ENCODE measurements around the gene SNN. TPM values are rescaled to one million over a fixed set of nuclear protein-coding genes. Genes with fewer than 3 reads are reported as not detected.

Gene SNN
- total RNA-seq, 1 donor from 2014 or later: 8.6 TPM

DNA sequence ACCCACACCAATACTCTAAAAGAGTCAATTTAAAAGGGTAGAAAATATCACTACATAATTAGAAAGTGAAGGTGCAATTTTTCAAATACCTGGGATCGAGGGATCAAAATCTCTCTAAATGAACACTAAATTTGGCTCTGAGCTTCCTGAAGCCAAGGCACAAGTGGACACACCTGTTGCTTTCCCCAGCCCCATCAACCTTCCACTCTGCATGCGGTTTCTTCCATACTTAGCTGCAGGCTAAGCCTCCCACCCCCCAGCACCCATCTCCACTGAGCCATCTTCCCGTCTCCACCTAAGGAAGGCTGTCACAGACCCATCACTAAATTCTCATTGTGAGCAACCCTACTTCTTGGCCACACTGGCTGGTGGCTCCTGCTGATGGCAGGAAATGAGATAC is 43.9 kb downstream of the SNN start:
- Mint-ChIP-seq H3K9me3 (no peaks in the 10 kb centered on the region), H3K36me3 (ENCODE audit: low read depth) (peaks cover 67% of the 10 kb centered on the region), H3K27me3 (ENCODE audit: low read depth) (no peaks in the 10 kb centered on the region), H3K4me3 (ENCODE audit: low read depth) (no peak overlapping the region), H3K4me1 (ENCODE audit: low read depth) (peaks cover 7% of the 10 kb centered on the region), H3K27ac (peak overlapping the region; percentile 42)
- intact Hi-C loops (cut with micrococcal nuclease): loop anchor here (5.0 kb wide), 1 partner anchor 315 kb away; no protein-coding TSS in a partner anchor
- DNase-seq (ENCODE audit: low spot score): no peak

DNA sequence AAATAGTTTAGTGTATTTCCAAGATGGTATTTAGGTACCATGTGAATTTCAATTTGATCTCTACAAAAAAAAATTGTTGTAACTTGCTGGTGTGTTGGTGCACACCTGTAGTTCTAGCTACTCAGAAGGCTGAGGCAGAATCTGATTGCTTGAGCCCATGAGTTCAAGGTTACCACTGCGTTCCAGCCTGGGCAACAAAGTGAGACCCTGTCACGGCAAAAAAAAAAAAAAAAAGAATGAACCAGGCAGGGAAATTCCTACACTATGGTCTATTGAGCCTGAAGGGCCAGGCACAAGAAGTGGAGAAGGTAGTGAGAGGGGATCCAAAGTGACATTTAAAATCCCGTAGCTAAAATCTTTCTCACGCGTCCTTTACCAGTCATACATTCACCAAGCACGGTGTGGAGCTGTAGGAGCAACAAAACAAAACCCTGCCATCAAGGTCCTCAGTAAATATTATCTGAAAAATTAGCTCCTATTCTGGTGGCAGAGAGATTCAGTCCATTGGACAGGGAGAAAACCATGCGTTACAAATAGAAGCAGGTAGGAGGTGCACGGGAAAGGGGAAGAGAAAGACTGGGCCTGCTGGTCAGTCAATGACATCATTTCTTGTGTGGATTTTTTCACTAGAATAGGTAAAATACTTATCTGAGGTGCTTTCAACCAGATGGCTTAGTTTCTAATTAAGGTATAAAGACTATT is 47.1 kb downstream of the SNN start:
- H3K27me3 Mint-ChIP-seq (ENCODE audit: low read depth): no peaks in the 10 kb centered on the region
- peaks cover 66% of the 10 kb centered on the region for H3K36me3 Mint-ChIP-seq (ENCODE audit: low read depth)
- no peak for DNase-seq (ENCODE audit: low spot score)
- no peaks in the 10 kb centered on the region for H3K9me3 Mint-ChIP-seq
- H3K27ac Mint-ChIP-seq: no peak overlapping the region
- H3K4me1 Mint-ChIP-seq (ENCODE audit: low read depth): peaks cover 7% of the 10 kb centered on the region
- H3K4me3 Mint-ChIP-seq (ENCODE audit: low read depth): no peak overlapping the region
- intact Hi-C loops (cut with micrococcal nuclease): loop anchor here (2.0 kb wide), 1 partner anchor 183 kb away; no protein-coding TSS in a partner anchor

DNA sequence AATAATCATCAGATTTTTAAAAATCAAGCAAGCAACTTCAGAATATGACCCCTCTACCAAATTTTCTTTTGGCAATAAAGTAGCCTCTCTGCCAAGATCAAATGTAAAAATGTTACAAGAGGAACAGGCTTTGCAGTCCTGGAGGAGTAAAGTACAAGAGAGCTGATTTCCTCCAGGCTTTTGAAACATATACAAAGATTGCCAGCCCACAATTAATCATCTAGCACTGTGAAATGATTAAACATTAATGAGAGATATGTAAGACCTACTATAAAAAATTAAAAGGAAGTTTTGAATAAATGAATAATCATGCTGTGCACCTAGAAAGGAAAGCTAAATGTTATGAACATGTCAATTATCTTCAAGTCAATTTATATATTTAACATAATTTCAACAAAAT is 48.1 kb downstream of the SNN start:
- no peak for DNase-seq (ENCODE audit: low spot score)
- Mint-ChIP-seq H3K27ac (no peak overlapping the region), H3K4me3 (ENCODE audit: low read depth) (no peak overlapping the region), H3K4me1 (ENCODE audit: low read depth) (peaks cover 7% of the 10 kb centered on the region), H3K9me3 (no peaks in the 10 kb centered on the region), H3K27me3 (ENCODE audit: low read depth) (no peaks in the 10 kb centered on the region), H3K36me3 (ENCODE audit: low read depth) (peaks cover 63% of the 10 kb centered on the region)
- intact Hi-C loops (cut with micrococcal nuclease): no loop called here

DNA sequence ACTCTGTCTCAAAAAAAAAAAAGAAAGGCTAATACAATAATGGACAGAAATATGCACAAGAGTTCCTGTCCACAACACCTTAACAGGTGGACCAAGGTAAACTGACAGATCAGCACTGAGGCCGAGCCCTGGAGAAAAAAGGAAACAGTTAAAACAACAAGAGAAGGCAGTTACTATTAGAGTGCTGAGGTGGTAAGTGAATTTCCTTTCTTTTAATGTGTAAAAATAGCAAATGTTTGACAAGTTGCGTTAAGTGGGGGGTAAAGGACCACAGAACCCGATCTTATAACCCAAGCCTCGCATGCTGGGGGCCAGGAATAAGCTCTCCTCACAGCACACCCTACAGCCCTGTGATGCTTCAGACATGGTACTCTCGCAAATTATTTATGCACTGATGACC is 49.6 kb downstream of the SNN start:
- intact Hi-C loops (cut with micrococcal nuclease): no loop called here

DNA sequence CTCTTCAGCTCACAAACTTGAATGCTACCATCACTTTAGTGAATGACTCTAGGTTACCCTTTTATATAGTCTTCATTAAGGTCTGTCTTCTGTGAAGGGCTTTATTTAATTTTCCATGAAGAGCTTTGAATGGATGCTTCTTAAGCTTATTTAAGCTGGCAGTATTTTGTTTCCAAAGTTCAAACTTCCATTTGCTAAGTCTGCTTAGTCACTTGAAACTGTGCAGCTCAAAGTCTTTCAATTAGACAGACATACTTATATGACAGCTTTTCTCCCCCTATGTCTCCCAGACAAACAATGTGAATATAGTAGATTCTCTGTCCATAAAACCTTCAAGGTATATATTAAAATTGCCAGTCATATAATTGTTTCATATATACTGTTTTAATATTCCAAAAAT is 50.9 kb downstream of the SNN start:
- Mint-ChIP-seq H3K4me1 (ENCODE audit: low read depth) (peaks cover 7% of the 10 kb centered on the region), H3K9me3 (no peaks in the 10 kb centered on the region), H3K27me3 (ENCODE audit: low read depth) (no peaks in the 10 kb centered on the region), H3K4me3 (ENCODE audit: low read depth) (no peak overlapping the region), H3K36me3 (ENCODE audit: low read depth) (peaks cover 66% of the 10 kb centered on the region), H3K27ac (no peak overlapping the region)
- no peak for DNase-seq (ENCODE audit: low spot score)
- intact Hi-C loops (cut with micrococcal nuclease): no loop called here

More for the DNA sequence above, 49.6 kb downstream of the SNN start:
- DNase-seq (ENCODE audit: low spot score): no peak
- peaks cover 7% of the 10 kb centered on the region for H3K4me1 Mint-ChIP-seq (ENCODE audit: low read depth)
- no peaks in the 10 kb centered on the region for H3K9me3 Mint-ChIP-seq
- peaks cover 62% of the 10 kb centered on the region for H3K36me3 Mint-ChIP-seq (ENCODE audit: low read depth)
- H3K4me3 Mint-ChIP-seq (ENCODE audit: low read depth): no peak overlapping the region
- H3K27me3 Mint-ChIP-seq (ENCODE audit: low read depth): no peaks in the 10 kb centered on the region
- no peak overlapping the region for H3K27ac Mint-ChIP-seq

DNA sequence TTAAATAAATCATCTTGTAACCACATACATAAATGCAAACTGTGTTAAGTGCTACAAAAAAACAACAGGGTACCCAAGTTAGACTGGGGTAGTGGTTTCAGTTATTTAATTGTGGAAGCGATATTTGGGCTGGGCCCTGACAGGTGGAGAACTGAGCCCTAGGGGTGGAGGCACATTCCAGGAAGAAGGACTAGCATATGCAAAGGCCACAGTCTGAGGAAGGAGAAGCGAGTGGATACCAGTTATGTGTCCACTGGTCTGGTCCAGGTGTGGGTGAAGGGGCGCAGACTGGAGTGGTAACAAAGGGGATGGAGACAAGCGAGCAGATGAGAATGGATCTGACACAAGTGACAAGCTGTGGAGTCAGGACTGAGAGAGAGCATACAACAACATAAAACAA is 51.5 kb downstream of the SNN start:
- Mint-ChIP-seq H3K27ac (no peak overlapping the region), H3K36me3 (ENCODE audit: low read depth) (peaks cover 67% of the 10 kb centered on the region), H3K27me3 (ENCODE audit: low read depth) (no peaks in the 10 kb centered on the region), H3K9me3 (no peaks in the 10 kb centered on the region), H3K4me1 (ENCODE audit: low read depth) (peaks cover 5% of the 10 kb centered on the region), H3K4me3 (ENCODE audit: low read depth) (no peak overlapping the region)
- intact Hi-C loops (cut with micrococcal nuclease): no loop called here
- no peak for DNase-seq (ENCODE audit: low spot score)

DNA sequence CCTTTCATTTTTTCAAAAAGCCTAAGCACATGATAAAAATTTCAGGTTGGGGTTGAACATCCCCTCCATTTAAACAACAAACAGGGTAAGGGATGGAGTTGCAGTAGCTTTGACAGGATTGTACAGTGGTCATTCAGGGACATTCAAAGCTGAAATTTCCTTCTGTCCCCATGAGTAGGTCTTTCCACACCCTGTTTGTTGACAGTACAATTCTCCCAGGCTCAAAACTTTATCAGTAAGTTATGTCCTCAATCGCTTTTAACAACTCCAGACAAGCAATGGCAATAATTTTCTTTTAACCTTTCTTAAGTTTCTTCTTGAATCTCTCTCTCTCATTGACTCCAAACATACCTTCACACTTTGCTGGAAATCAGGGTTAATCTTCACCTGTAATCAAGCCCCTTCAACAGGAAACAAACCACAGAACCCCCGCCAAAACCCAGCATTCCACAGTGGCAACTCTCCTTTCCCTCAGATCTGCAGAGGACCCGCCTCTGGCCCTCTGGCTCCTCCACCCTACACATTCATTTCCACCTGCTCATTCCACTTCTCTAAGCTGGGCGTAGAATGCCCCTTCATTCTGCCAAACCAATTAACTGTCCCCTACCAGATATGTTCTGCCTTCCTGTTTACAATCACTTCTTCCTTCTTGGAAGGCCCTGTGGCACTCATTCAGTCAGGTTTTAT is 53.7 kb downstream of the SNN start:
- Mint-ChIP-seq H3K4me3 (ENCODE audit: low read depth) (no peak overlapping the region), H3K4me1 (ENCODE audit: low read depth) (peaks cover 6% of the 10 kb centered on the region), H3K36me3 (ENCODE audit: low read depth) (peaks cover 64% of the 10 kb centered on the region), H3K9me3 (no peaks in the 10 kb centered on the region), H3K27ac (peak overlapping the region; percentile 4), H3K27me3 (ENCODE audit: low read depth) (no peaks in the 10 kb centered on the region)
- intact Hi-C loops (cut with micrococcal nuclease): no loop called here
- no peak for DNase-seq (ENCODE audit: low spot score)

DNA sequence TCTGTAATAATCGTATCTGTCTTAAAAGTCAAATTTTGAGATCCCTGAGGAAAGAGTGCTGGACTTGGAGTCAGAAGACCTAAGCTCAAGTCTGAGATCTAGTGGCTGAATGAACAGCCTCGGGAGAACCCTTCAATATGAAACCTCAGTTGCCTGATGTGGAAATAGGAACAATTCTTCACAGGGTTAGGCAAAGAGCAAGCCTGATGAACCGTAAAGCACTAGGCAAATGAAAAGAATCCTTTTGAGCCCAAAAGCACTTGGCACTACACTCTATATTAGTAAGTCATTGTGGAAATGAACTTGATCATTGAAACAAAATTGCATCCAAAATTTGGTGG is 54.2 kb downstream of the SNN start:
- intact Hi-C loops (cut with micrococcal nuclease): no loop called here
- Mint-ChIP-seq H3K27ac (peak overlapping the region; percentile 4), H3K4me3 (ENCODE audit: low read depth) (no peak overlapping the region), H3K36me3 (ENCODE audit: low read depth) (peaks cover 69% of the 10 kb centered on the region), H3K9me3 (no peaks in the 10 kb centered on the region), H3K4me1 (ENCODE audit: low read depth) (peaks cover 9% of the 10 kb centered on the region), H3K27me3 (ENCODE audit: low read depth) (no peaks in the 10 kb centered on the region)
- no peak for DNase-seq (ENCODE audit: low spot score)

DNA sequence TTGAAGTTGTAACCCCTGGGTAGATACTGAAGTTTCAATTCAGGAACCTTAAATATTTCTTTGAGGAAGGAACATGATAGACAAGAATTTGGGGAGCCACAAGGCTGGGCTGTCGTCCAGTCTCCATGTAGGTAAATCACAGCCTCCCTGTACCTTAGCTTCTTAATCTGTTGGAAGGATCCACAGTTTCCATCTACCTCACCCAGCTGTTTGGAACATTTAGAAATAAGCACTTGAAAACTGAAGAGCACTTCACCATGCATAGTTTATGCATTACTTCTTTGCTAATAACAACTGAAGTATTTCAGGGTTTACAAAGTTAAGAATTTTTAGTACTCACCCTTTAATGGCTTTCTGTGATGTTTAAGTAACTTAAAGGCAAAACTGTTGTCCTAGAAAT is 57.2 kb downstream of the SNN start:
- Mint-ChIP-seq H3K4me3 (ENCODE audit: low read depth) (no peak overlapping the region), H3K36me3 (ENCODE audit: low read depth) (peaks cover 80% of the 10 kb centered on the region), H3K4me1 (ENCODE audit: low read depth) (peaks cover 35% of the 10 kb centered on the region), H3K9me3 (no peaks in the 10 kb centered on the region), H3K27me3 (ENCODE audit: low read depth) (no peaks in the 10 kb centered on the region), H3K27ac (no peak overlapping the region)
- intact Hi-C loops (cut with micrococcal nuclease): loop anchor here (5.0 kb wide), 2 partner anchors 58 to 127 kb away; partner anchors contain the start of genes RSL1D1 and SNN
- no peak for DNase-seq (ENCODE audit: low spot score)

DNA sequence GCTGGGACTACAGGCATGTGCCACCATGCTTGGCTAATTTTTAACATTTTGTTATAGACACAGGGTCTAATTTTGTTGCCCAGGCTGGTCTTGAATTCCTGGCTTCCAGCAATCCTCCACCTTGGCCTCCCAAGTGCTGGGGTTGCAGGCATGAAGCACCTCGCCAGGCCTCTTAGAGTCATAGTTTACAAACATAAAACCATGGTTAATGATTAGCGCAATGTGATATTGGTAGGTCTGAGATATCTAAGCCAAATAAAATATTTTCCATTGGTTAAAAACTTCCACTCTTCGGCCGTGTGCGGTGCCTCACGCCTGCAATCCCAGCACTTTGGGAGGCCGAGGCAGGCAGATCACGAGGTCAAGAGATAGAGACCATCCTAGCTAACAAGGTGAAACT is 57.8 kb downstream of the SNN start:
- H3K36me3 Mint-ChIP-seq (ENCODE audit: low read depth): peaks cover 81% of the 10 kb centered on the region
- intact Hi-C loops (cut with micrococcal nuclease): loop anchor here (5.0 kb wide), 2 partner anchors 59 to 126 kb away; partner anchors contain the start of genes RSL1D1 and SNN
- no peaks in the 10 kb centered on the region for H3K9me3 Mint-ChIP-seq

DNA sequence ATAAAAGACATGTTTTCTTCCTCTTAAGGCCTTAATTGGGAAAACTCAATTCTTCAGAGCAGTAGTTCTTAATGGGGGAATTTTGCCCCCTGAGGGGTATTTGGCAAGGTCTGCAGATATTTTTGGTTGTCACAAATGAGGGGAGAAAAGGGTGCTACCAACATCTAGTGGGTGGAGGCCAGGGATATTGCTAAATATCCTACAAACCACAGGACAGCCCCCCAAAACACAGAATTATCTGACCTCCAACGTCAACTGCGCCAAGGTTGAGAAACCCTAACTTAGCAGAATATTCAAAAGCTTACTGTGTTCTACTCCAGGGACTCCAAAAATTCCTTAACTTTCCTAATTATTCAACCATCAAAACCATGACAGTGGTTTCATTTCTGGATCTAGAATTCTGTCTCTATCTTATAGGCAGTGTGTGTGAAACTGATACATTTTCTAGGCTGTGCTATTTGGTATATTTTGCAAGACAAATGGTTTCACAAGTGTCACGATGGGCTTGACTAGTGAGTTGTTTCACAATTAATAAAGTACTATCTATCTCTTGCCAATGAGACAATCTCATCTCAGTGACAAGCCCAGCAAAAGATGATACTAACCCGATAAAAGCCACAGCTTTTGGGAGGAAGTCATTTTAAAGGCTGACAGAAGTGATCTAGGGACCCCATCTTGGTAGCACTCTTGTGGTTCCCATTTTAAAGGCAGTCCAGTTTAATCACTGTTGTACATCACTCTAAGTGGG is 59.7 kb downstream of the SNN start:
- intact Hi-C loops (cut with micrococcal nuclease): loop anchor here (5.0 kb wide), 2 partner anchors 61 to 124 kb away; partner anchors contain the start of genes RSL1D1 and SNN
- DNase-seq (ENCODE audit: low spot score): no peak
- Mint-ChIP-seq H3K27me3 (ENCODE audit: low read depth) (no peaks in the 10 kb centered on the region), H3K27ac (peak overlapping the region; percentile 80), H3K4me1 (ENCODE audit: low read depth) (peaks cover 51% of the 10 kb centered on the region), H3K4me3 (ENCODE audit: low read depth) (no peak overlapping the region), H3K9me3 (no peaks in the 10 kb centered on the region), H3K36me3 (ENCODE audit: low read depth) (peaks cover 86% of the 10 kb centered on the region)

More for the DNA sequence above, 57.8 kb downstream of the SNN start:
- Mint-ChIP-seq H3K27me3 (ENCODE audit: low read depth) (no peaks in the 10 kb centered on the region), H3K4me3 (ENCODE audit: low read depth) (no peak overlapping the region), H3K27ac (no peak overlapping the region), H3K4me1 (ENCODE audit: low read depth) (peaks cover 38% of the 10 kb centered on the region)
- DNase-seq (ENCODE audit: low spot score): no peak

Data from activated T-helper 2 cell treated with anti-CD3 and anti-CD28 coated beads, Interferon-gamma antibody, Interleukin-2, Interleukin-4, amounts not matched to agents 10 μg/mL and 5 μg/mL and 100 μg/mL, durations not matched to agents 14 hours and 24 hours and 36 hours (primary cell).